PC-3 (cell line): Measurements from ENCODE around the gene EEF1B2.

Experiments used
- CTCF ChIP-seq: fragments of 300-600 bp; sonication (generic); conservative IDR thresholded peaks from 2 replicates; pipeline ENCODE4 v1.5.1; 2017; ENCODE audit warnings: antibody characterized with exemption, low read depth, mild to moderate bottlenecking, low read length
- EZH2 ChIP-seq: fragments of 300-600 bp; sonication (generic); IDR thresholded peaks from one replicate; pipeline ENCODE4 v1.6.1; 2017; ENCODE audit warnings: antibody characterized with exemption, mild to moderate bottlenecking, low read length; ENCODE audit not compliant: unreplicated experiment
- EZH2phosphoT487 ChIP-seq: fragments of 300-600 bp; sonication (generic); IDR thresholded peaks from 2 replicates; pipeline ENCODE4 v1.6.1; 2018; ENCODE audit warnings: mild to moderate bottlenecking, antibody characterized with exemption, low read length, borderline replicate concordance

GRCh38 chr2:206211657-206212255 lies 52.1 kb downstream of the EEF1B2 start:
- no peak for TF ChIP-seq CTCF
- TF ChIP-seq EZH2, result no peak
- TF ChIP-seq EZH2phosphoT487, result no peak
